ENCODE data around the gene ATG7.

ATG7 gene

GRCh38 chr3:11568503-11569155 lies 296.4 kb downstream of the ATG7 start:
- Histone ChIP-seq H3K4me1 (ENCODE audit: control insufficient read depth, low read length) (no peaks in the 10 kb centered on the region), H3K79me2 (ENCODE audit: control insufficient read depth, low read length) (peaks cover 92% of the 10 kb centered on the region), H3K4me3 (ENCODE audit: low read length) (no peak overlapping the region), H3K4me2 (ENCODE audit: low read length) (no peak overlapping the region), H3F3A (ENCODE audit: control insufficient read depth, insufficient read depth) (no peaks in the 10 kb centered on the region), H3K36me3 (ENCODE audit: control insufficient read depth, low read length) (peaks cover 76% of the 10 kb centered on the region), H4K20me1 (ENCODE audit: control insufficient read depth, insufficient read depth, low read depth, low read length) (peaks cover 13% of the 10 kb centered on the region; the same call in 1 of the 2 replicates), H3K27ac (ENCODE audit: low read depth, low read length) (no peak overlapping the region), H3K9me3 (ENCODE audit: control insufficient read depth, insufficient read depth, low read length) (no peaks in the 10 kb centered on the region), H3K9me2 (replicated peaks; ENCODE audit: control insufficient read depth, low read length) (no peaks in the 10 kb centered on the region), H3K27me3 (ENCODE audit: control insufficient read depth, low read length) (no peaks in the 10 kb centered on the region)
- TF ChIP-seq EZH2phosphoT487 (IDR thresholded peaks at IDR 0.05; ENCODE audit: borderline replicate concordance, low read length) (no peak), CTCF (IDR thresholded peaks at IDR 0.05; ENCODE audit: low read depth, low read length, poor library complexity, severe bottlenecking) (no peak)

GRCh38 chr3:11569156-11569741 lies 297.1 kb downstream of the ATG7 start:
- peaks cover 14% of the 10 kb centered on the region; the same call in 1 of the 2 replicates for H4K20me1 ChIP-seq (ENCODE audit: control insufficient read depth, insufficient read depth, low read depth, low read length)
- H3K4me2 ChIP-seq (ENCODE audit: low read length), result no peak overlapping the region
- TF ChIP-seq EZH2phosphoT487 (IDR thresholded peaks at IDR 0.05; ENCODE audit: borderline replicate concordance, low read length) (no peak), CTCF (IDR thresholded peaks at IDR 0.05; ENCODE audit: low read depth, low read length, poor library complexity, severe bottlenecking) (no peak)
- H3K9me2 ChIP-seq (replicated peaks; ENCODE audit: control insufficient read depth, low read length), result no peaks in the 10 kb centered on the region
- peaks cover 93% of the 10 kb centered on the region for H3K79me2 ChIP-seq (ENCODE audit: control insufficient read depth, low read length)
- H3K9me3 ChIP-seq (ENCODE audit: control insufficient read depth, insufficient read depth, low read length), result no peaks in the 10 kb centered on the region
- H3K4me3 ChIP-seq (ENCODE audit: low read length), result no peak overlapping the region
- H3K4me1 ChIP-seq (ENCODE audit: control insufficient read depth, low read length), result no peaks in the 10 kb centered on the region
- no peaks in the 10 kb centered on the region for H3F3A ChIP-seq (ENCODE audit: control insufficient read depth, insufficient read depth)
- H3K27me3 ChIP-seq (ENCODE audit: control insufficient read depth, low read length), result no peaks in the 10 kb centered on the region
- peaks cover 74% of the 10 kb centered on the region for H3K36me3 ChIP-seq (ENCODE audit: control insufficient read depth, low read length)
- no peak overlapping the region for H3K27ac ChIP-seq (ENCODE audit: low read depth, low read length)

- Histone ChIP-seq H3K36me3 (ENCODE audit: control insufficient read depth, low read length) (peaks cover 75% of the 10 kb centered on the region), H3K9me2 (replicated peaks; ENCODE audit: control insufficient read depth, low read length) (no peaks in the 10 kb centered on the region), H3K4me3 (ENCODE audit: low read length) (no peak overlapping the region), H3K27me3 (ENCODE audit: control insufficient read depth, low read length) (no peaks in the 10 kb centered on the region), H3K9me3 (ENCODE audit: control insufficient read depth, insufficient read depth, low read length) (no peaks in the 10 kb centered on the region), H3K27ac (ENCODE audit: low read depth, low read length) (no peak overlapping the region), H3K4me2 (ENCODE audit: low read length) (no peak overlapping the region), H4K20me1 (ENCODE audit: control insufficient read depth, insufficient read depth, low read depth, low read length) (peaks cover 14% of the 10 kb centered on the region; the same call in 1 of the 2 replicates), H3K4me1 (ENCODE audit: control insufficient read depth, low read length) (no peaks in the 10 kb centered on the region), H3F3A (ENCODE audit: control insufficient read depth, insufficient read depth) (no peaks in the 10 kb centered on the region), H3K79me2 (ENCODE audit: control insufficient read depth, low read length) (peaks cover 98% of the 10 kb centered on the region)
- no peak for TF ChIP-seq CTCF (IDR thresholded peaks at IDR 0.05; ENCODE audit: low read depth, low read length, poor library complexity, severe bottlenecking)
- no peak for TF ChIP-seq EZH2phosphoT487 (IDR thresholded peaks at IDR 0.05; ENCODE audit: borderline replicate concordance, low read length)
Measured at GRCh38 chr3:11570251-11570650, 298.1 kb downstream of the ATG7 start.

Measured in DOHH2 (cell line).